ENCODE data around the gene SUMO4. TPM values are rescaled to one million over a fixed set of nuclear protein-coding genes. Genes with fewer than 3 reads are reported as not detected.

Gene SUMO4
- total and polyA plus RNA-seq, 2 of the 4 experiments (the other 2 are of a cell fraction) = 2.2 TPM; not detected in 1

- H2AFZ ChIP-seq (replicated peaks; ENCODE audit: low read length, poor library complexity) = peak overlapping the region; percentile 72
Measured at GRCh38 chr6:149431905-149432775, 32.1 kb downstream of the SUMO4 start.

More at GRCh38 chr6:149431905-149432775, 32.1 kb downstream of the SUMO4 start:
- Histone ChIP-seq H4K8ac (ENCODE audit: low read depth in 2 of 2, low read length in 2 of 2) (no peak overlapping the region), H3K4me3 (ENCODE audit: insufficient read depth, low read depth, low read length) (no peak overlapping the region), H2AK5ac (ENCODE audit: low read depth, low read length) (no peak overlapping the region), H3K9me3 (ENCODE audit: control insufficient read depth, insufficient read depth, low read length) (no peaks in the 10 kb centered on the region), H3K4me2 (ENCODE audit: low read depth, low read length) (peak overlapping the region; percentile 50), H4K20me1 (ENCODE audit: insufficient read depth, low read length) (no peaks in the 10 kb centered on the region), H2BK15ac (ENCODE audit: low read depth, low read length) (no peak overlapping the region), H2BK20ac (ENCODE audit: low read depth, low read length) (no peak overlapping the region), H3K79me1 (ENCODE audit: low read depth in 1 of 2, low read length in 2 of 2) (no peaks in the 10 kb centered on the region), H3K36me3 (ENCODE audit: control insufficient read depth, insufficient read depth, low read length) (no peaks in the 10 kb centered on the region), H3K27me3 (ENCODE audit: control insufficient read depth, insufficient read depth, low read length) (peaks cover 2% of the 10 kb centered on the region), H3K56ac (ENCODE audit: extremely low read depth, insufficient read depth, low read length) (no peak overlapping the region), H2AK9ac (replicated peaks; ENCODE audit: low read depth, low read length, poor library complexity) (no peak overlapping the region), H3K9me1 (ENCODE audit: insufficient read depth, low read length) (no peaks in the 10 kb centered on the region), H2BK120ac (ENCODE audit: low read depth, low read length) (0 out of 2 replicates have a peak overlapping the region, but pooled peaks have one; percentile 6), H4K5ac (ENCODE audit: low read depth, low read length) (no peak overlapping the region), H3K27ac (ENCODE audit: insufficient read depth, low read length) (no peak overlapping the region), H4K91ac (ENCODE audit: insufficient read depth, low read depth, low read length) (no peak overlapping the region), H3K14ac (replicated peaks; ENCODE audit: low read depth, low read length) (0 out of 2 replicates have a peak overlapping the region, but pooled peaks have one; percentile 18), H3K9ac (ENCODE audit: low read depth, low read length) (no peak overlapping the region), H3K4me1 (ENCODE audit: control insufficient read depth, insufficient read depth, low read length) (0 out of 2 replicates have a peak, but pooled peaks cover 2% of the 10 kb centered on the region), H3K23ac (ENCODE audit: low read depth, low read length) (no peak overlapping the region), H3K4ac (ENCODE audit: low read depth, low read length) (no peak overlapping the region), H2BK5ac (ENCODE audit: low read depth, low read length, poor library complexity, severe bottlenecking) (no peak overlapping the region), H3K18ac (ENCODE audit: low read depth, low read length) (no peak overlapping the region)
- BruUV-seq (replicated peaks) = no TSS peak
- in situ Hi-C loops (cut with MboI; ENCODE audit: low sequenced_read_pairs) = no loop called here
- intact Hi-C loops (cut with micrococcal nuclease) = loop anchor here (1.0 to 10.0 kb wide), 5 partner anchors 85 to 857 kb away; partner anchors contain the start of gene TAB2
- 80% methylated on average over 1 of the region's 19 CpGs; no CpG with 5 or more reads in 1 of the 2 experiments for WGBS, 2 experiments (ENCODE audit: extremely low coverage in 2 of 2, insufficient read length in 1 of 2)
- dilution Hi-C loops (cut with HindIII; ENCODE audit: low sequenced_read_pairs, unreplicated experiment) = no loop called here
- ATAC-seq (ENCODE audit: low read depth) = peak; percentile 98
- CTCF ChIA-PET = interaction anchor here (0.5 to 2.0 kb wide), 28 partner anchors 9 to 405 kb away, joined by 3 to 13 read pairs (median 5); no protein-coding TSS in a partner anchor
- DNase-seq = peak; percentile 74
- POLR2A ChIA-PET (ENCODE audit: unreplicated experiment) = interaction anchor here (0.5 kb wide), 1 partner anchor 185 kb away, joined by 3 read pairs; no protein-coding TSS in a partner anchor
- TF ChIP-seq SMC3 (IDR thresholded peaks at IDR 0.05; ENCODE audit: low read depth, low read length) (peak; percentile 94), CEBPB (IDR thresholded peaks at IDR 0.05; ENCODE audit: low read depth, low read length) (no peak), RAD21 (IDR thresholded peaks at IDR 0.05; ENCODE audit: low read length) (peak; percentile 99), ELK1 (IDR thresholded peaks at IDR 0.05; ENCODE audit: borderline replicate concordance, low read depth, low read length) (no peak), CTCF (conservative IDR thresholded peaks at IDR 0.05; ENCODE audit: low read depth, low read length) (peak; percentile 93)
